Measurements from ENCODE around the gene KIF18A.
"Not testable (repeated sequence)": the region's sequence is repeated elsewhere in the genome, so short reads cannot be mapped to it uniquely, and the experiment has no call there.

Gene KIF18A

DNA sequence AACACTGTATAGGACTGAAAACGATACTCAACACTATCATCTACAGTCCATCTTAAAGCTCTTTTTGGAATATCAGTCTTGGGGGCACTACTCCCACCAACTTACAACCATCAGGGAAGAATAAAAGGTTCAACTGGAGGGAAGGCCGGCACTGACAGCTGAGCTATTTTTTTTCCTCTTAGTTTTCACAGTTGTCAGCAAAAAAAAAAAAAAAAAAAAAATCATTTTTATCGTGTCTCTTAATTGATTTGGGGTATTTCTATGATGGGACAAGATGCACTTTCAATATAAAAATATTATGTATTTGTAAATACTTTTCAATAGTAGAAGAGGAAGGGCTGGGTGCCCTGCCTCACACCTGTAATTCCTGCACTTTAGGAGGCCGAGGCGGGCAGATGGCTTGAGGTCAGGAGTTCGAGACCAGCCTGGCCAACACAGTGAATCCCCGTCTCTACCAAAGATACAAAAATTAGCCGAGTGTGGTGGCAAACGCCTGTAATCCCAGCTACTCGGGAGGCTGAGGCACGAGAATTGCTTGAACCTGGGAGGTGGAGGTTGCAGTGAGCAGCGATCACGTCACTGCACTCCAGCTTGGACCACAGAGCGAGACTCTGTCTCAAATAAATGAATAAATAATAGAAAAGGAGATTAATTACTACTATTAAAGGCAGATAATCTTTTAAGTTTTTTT is 1.5 kb downstream of the KIF18A start:
- peaks cover 11% of the 10 kb centered on the region for H3K4me1 ChIP-seq (ENCODE audit: control insufficient read depth, insufficient read depth, low read length)
- no peaks in the 10 kb centered on the region for H3K9me3 ChIP-seq (ENCODE audit: control insufficient read depth in 2 of 2, low read length in 2 of 2)
- H3K4me3 ChIP-seq (ENCODE audit: low read length in 2 of 2): no peak overlapping the region
- H3K9ac ChIP-seq (ENCODE audit: low read length in 2 of 2): no peak overlapping the region
- H3K27me3 ChIP-seq (ENCODE audit: control insufficient read depth in 1 of 2, insufficient read depth in 2 of 2, low read length in 2 of 2): no peaks in the 10 kb centered on the region
- H3K27ac ChIP-seq (ENCODE audit: low read length): no peak overlapping the region
- no peaks in the 10 kb centered on the region for H3K36me3 ChIP-seq (ENCODE audit: control insufficient read depth in 2 of 2, insufficient read depth in 2 of 2, low read length in 2 of 2)

DNA sequence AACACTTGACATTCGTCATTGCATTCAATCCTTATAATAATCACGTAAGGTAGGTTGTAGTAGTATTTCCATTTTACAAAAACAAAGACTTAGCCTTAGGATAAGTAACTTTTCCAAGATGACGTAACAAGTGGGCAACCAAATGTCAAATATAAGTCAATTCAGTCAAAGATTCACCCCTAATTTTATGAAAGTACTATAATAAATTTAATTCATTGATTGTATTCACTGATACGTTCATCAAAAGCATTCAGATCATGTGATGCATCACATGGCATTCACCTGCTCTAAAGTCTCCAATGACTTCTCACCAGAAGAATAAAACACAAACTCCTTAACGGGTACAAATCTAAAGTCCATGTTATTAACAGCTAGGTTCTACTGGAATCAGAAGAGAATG is 2.1 kb downstream of the KIF18A start:
- Histone ChIP-seq H3K4me3 (ENCODE audit: low read length in 2 of 2) (no peak overlapping the region), H3K9ac (ENCODE audit: low read length in 2 of 2) (no peak overlapping the region), H3K9me3 (ENCODE audit: control insufficient read depth in 2 of 2, low read length in 2 of 2) (no peaks in the 10 kb centered on the region), H3K27ac (ENCODE audit: low read length) (no peak overlapping the region), H3K4me1 (ENCODE audit: control insufficient read depth, insufficient read depth, low read length) (peaks cover 7% of the 10 kb centered on the region), H3K36me3 (ENCODE audit: control insufficient read depth in 2 of 2, insufficient read depth in 2 of 2, low read length in 2 of 2) (no peaks in the 10 kb centered on the region), H3K27me3 (ENCODE audit: control insufficient read depth in 1 of 2, insufficient read depth in 2 of 2, low read length in 2 of 2) (no peaks in the 10 kb centered on the region)

DNA sequence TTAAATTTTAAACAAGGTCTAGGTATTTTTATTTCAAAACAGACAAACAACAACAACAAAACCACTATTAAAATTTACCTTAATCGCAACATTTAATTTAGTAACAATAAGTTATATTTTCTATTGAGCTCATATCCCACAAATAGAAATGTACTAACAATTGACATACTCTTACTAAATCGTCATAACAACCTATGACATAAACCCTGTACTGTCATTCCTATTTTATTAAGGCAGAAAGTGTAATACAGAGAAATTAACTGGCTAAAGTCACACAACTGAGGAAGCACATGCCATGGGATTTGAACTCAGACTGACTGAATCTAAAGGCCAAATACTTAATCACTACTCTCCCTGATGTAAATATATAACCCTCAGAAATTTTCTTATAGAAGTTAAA is 3.0 kb downstream of the KIF18A start:
- Histone ChIP-seq H3K4me1 (ENCODE audit: control insufficient read depth, insufficient read depth, low read length) (peaks cover 4% of the 10 kb centered on the region), H3K27me3 (ENCODE audit: control insufficient read depth in 1 of 2, insufficient read depth in 2 of 2, low read length in 2 of 2) (no peaks in the 10 kb centered on the region), H3K36me3 (ENCODE audit: control insufficient read depth in 2 of 2, insufficient read depth in 2 of 2, low read length in 2 of 2) (no peaks in the 10 kb centered on the region), H3K9ac (ENCODE audit: low read length in 2 of 2) (no peak overlapping the region), H3K27ac (ENCODE audit: low read length) (no peak overlapping the region), H3K4me3 (ENCODE audit: low read length in 2 of 2) (no peak overlapping the region), H3K9me3 (ENCODE audit: control insufficient read depth in 2 of 2, low read length in 2 of 2) (no peaks in the 10 kb centered on the region)

GRCh38 chr11:28104425-28104824 is 3.5 kb downstream of the KIF18A start:
- H3K27ac ChIP-seq (ENCODE audit: low read length): no peak overlapping the region
- H3K4me3 ChIP-seq (ENCODE audit: low read length in 2 of 2): no peak overlapping the region
- no peaks in the 10 kb centered on the region for H3K36me3 ChIP-seq (ENCODE audit: control insufficient read depth in 2 of 2, insufficient read depth in 2 of 2, low read length in 2 of 2)
- H3K9me3 ChIP-seq (ENCODE audit: control insufficient read depth in 2 of 2, low read length in 2 of 2): no peaks in the 10 kb centered on the region
- H3K4me1 ChIP-seq (ENCODE audit: control insufficient read depth, insufficient read depth, low read length): peaks cover 4% of the 10 kb centered on the region
- no peaks in the 10 kb centered on the region for H3K27me3 ChIP-seq (ENCODE audit: control insufficient read depth in 1 of 2, insufficient read depth in 2 of 2, low read length in 2 of 2)
- no peak overlapping the region for H3K9ac ChIP-seq (ENCODE audit: low read length in 2 of 2)

DNA sequence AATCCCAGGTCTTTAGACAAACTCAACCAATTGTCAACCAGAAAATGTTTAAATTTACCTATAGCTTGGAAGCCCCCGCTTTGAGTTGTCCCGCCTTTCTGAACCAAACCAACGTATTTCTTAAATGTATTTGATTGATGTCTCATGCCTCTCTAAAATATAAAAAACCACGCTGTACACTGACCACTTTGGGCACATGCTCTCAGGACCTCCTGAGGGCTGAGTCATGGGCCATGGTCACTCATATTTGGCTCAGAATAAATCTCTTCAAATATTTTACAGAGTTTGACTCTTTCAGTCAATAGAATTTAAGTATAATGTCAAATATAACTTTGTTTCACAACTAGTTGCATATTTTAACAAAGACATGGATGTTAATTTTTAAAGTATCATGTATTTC is 5.7 kb downstream of the KIF18A start:
- not testable (repeated sequence) for H3K4me1 ChIP-seq (ENCODE audit: control insufficient read depth, insufficient read depth, low read length); H3K9ac ChIP-seq (ENCODE audit: low read length in 2 of 2); H3K27ac ChIP-seq (ENCODE audit: low read length); H3K36me3 ChIP-seq (ENCODE audit: control insufficient read depth in 2 of 2, insufficient read depth in 2 of 2, low read length in 2 of 2); H3K4me3 ChIP-seq (ENCODE audit: low read length in 2 of 2); H3K9me3 ChIP-seq (ENCODE audit: control insufficient read depth in 2 of 2, low read length in 2 of 2); H3K27me3 ChIP-seq (ENCODE audit: control insufficient read depth in 1 of 2, insufficient read depth in 2 of 2, low read length in 2 of 2)

DNA sequence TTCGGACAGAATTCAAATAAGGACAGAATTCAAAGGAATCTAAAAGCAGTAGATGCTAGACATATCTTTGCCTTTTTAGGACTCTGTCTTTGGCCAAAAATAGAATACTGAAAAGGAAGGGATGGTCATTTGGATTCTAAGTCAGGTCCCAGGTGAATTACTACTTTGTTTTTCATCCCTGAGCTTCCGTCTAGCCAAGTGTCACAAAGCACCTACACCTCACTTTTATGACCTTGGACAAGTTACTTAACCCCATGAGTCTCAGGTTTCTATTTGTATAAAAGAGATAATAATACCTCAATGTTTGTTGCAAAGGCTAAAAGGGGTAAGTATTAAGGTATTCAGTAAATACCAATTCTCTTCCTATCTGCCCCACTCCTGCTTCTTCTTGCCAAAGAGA is 7.3 kb downstream of the KIF18A start:
- no peaks in the 10 kb centered on the region for H3K4me1 ChIP-seq (ENCODE audit: control insufficient read depth, insufficient read depth, low read length)
- H3K36me3 ChIP-seq (ENCODE audit: control insufficient read depth in 2 of 2, insufficient read depth in 2 of 2, low read length in 2 of 2): no peaks in the 10 kb centered on the region
- no peak overlapping the region for H3K9ac ChIP-seq (ENCODE audit: low read length in 2 of 2)
- no peak overlapping the region for H3K4me3 ChIP-seq (ENCODE audit: low read length in 2 of 2)
- no peaks in the 10 kb centered on the region for H3K27me3 ChIP-seq (ENCODE audit: control insufficient read depth in 1 of 2, insufficient read depth in 2 of 2, low read length in 2 of 2)
- H3K9me3 ChIP-seq (ENCODE audit: control insufficient read depth in 2 of 2, low read length in 2 of 2): no peaks in the 10 kb centered on the region
- H3K27ac ChIP-seq (ENCODE audit: low read length): no peak overlapping the region

- no peaks in the 10 kb centered on the region for H3K4me1 ChIP-seq (ENCODE audit: control insufficient read depth, insufficient read depth, low read length)
- no peaks in the 10 kb centered on the region for H3K27me3 ChIP-seq (ENCODE audit: control insufficient read depth in 1 of 2, insufficient read depth in 2 of 2, low read length in 2 of 2)
- no peak overlapping the region for H3K27ac ChIP-seq (ENCODE audit: low read length)
- H3K4me3 ChIP-seq (ENCODE audit: low read length in 2 of 2): no peak overlapping the region
- H3K9ac ChIP-seq (ENCODE audit: low read length in 2 of 2): no peak overlapping the region
- H3K36me3 ChIP-seq (ENCODE audit: control insufficient read depth in 2 of 2, insufficient read depth in 2 of 2, low read length in 2 of 2): no peaks in the 10 kb centered on the region
- no peaks in the 10 kb centered on the region for H3K9me3 ChIP-seq (ENCODE audit: control insufficient read depth in 2 of 2, low read length in 2 of 2)
Observed at GRCh38 chr11:28099715-28100114, 8.2 kb downstream of the KIF18A start.

- no peaks in the 10 kb centered on the region for H3K36me3 ChIP-seq (ENCODE audit: control insufficient read depth in 2 of 2, insufficient read depth in 2 of 2, low read length in 2 of 2)
- H3K27me3 ChIP-seq (ENCODE audit: control insufficient read depth in 1 of 2, insufficient read depth in 2 of 2, low read length in 2 of 2): no peaks in the 10 kb centered on the region
- no peak overlapping the region for H3K4me3 ChIP-seq (ENCODE audit: low read length in 2 of 2)
- no peaks in the 10 kb centered on the region for H3K9me3 ChIP-seq (ENCODE audit: control insufficient read depth in 2 of 2, low read length in 2 of 2)
- H3K27ac ChIP-seq (ENCODE audit: low read length): no peak overlapping the region
- no peak overlapping the region for H3K9ac ChIP-seq (ENCODE audit: low read length in 2 of 2)
- no peaks in the 10 kb centered on the region for H3K4me1 ChIP-seq (ENCODE audit: control insufficient read depth, insufficient read depth, low read length)
Observed at GRCh38 chr11:28098257-28098656, 9.7 kb downstream of the KIF18A start.

DNA sequence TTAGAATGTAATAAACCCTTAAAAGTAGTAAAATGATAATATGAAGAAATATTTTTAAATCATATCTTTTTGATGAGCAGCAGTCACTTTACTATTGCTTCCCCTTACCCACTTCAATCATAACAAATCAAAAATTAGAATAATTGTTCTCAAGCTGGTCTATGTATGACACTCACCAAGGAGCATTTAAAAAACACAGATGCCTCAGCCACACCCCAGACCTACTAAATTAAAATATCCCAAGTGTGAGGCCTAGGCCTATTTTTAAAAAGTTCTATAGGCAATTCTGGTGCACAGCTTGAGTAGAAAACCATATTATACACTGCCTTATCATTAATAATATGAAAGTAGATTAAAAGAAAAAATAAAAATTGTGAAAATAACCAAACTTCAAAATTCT is 15.2 kb downstream of the KIF18A start:
- Histone ChIP-seq H3K27me3 (ENCODE audit: control insufficient read depth in 1 of 2, insufficient read depth in 2 of 2, low read length in 2 of 2) (no peaks in the 10 kb centered on the region), H3K36me3 (ENCODE audit: control insufficient read depth in 2 of 2, insufficient read depth in 2 of 2, low read length in 2 of 2) (no peaks in the 10 kb centered on the region), H3K4me1 (ENCODE audit: control insufficient read depth, insufficient read depth, low read length) (no peaks in the 10 kb centered on the region), H3K9ac (ENCODE audit: low read length in 2 of 2) (no peak overlapping the region), H3K9me3 (ENCODE audit: control insufficient read depth in 2 of 2, low read length in 2 of 2) (no peaks in the 10 kb centered on the region), H3K4me3 (ENCODE audit: low read length in 2 of 2) (no peak overlapping the region), H3K27ac (ENCODE audit: low read length) (no peak overlapping the region)

- no peak overlapping the region for H3K9ac ChIP-seq (ENCODE audit: low read length in 2 of 2)
- no peaks in the 10 kb centered on the region for H3K4me1 ChIP-seq (ENCODE audit: control insufficient read depth, insufficient read depth, low read length)
- H3K27ac ChIP-seq (ENCODE audit: low read length): no peak overlapping the region
- H3K27me3 ChIP-seq (ENCODE audit: control insufficient read depth in 1 of 2, insufficient read depth in 2 of 2, low read length in 2 of 2): no peaks in the 10 kb centered on the region
- H3K36me3 ChIP-seq (ENCODE audit: control insufficient read depth in 2 of 2, insufficient read depth in 2 of 2, low read length in 2 of 2): no peaks in the 10 kb centered on the region
- H3K9me3 ChIP-seq (ENCODE audit: control insufficient read depth in 2 of 2, low read length in 2 of 2): no peaks in the 10 kb centered on the region
- H3K4me3 ChIP-seq (ENCODE audit: low read length in 2 of 2): no peak overlapping the region
Observed at GRCh38 chr11:28090052-28090749, 17.8 kb downstream of the KIF18A start.

DNA sequence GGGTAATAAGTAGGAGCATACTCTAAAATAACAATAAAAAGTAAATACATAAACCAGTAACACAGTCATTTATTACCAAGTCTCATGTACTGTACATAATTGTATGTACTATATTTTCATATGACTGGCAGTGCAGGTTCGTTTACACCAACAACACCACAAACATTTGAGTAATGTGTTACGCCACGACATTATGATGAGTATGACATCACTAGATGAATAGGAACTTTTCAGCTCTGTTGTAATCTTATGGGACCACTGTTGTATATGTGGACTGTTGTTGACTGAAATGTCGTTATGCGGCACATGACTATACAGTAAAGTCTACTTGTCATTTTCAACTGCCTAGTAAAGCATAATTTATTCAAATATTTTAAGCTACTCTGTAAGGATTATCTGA is 18.6 kb downstream of the KIF18A start:
- H3K9me3 ChIP-seq (ENCODE audit: control insufficient read depth in 2 of 2, low read length in 2 of 2): no peaks in the 10 kb centered on the region
- H3K9ac ChIP-seq (ENCODE audit: low read length in 2 of 2): no peak overlapping the region
- no peak overlapping the region for H3K4me3 ChIP-seq (ENCODE audit: low read length in 2 of 2)
- no peak overlapping the region for H3K27ac ChIP-seq (ENCODE audit: low read length)
- no peaks in the 10 kb centered on the region for H3K4me1 ChIP-seq (ENCODE audit: control insufficient read depth, insufficient read depth, low read length)
- H3K36me3 ChIP-seq (ENCODE audit: control insufficient read depth in 2 of 2, insufficient read depth in 2 of 2, low read length in 2 of 2): no peaks in the 10 kb centered on the region
- H3K27me3 ChIP-seq (ENCODE audit: control insufficient read depth in 1 of 2, insufficient read depth in 2 of 2, low read length in 2 of 2): no peaks in the 10 kb centered on the region
